GM12865 (cell line): ENCODE measurements around the gene MEIKIN.
A peak's percentile ranks its signal among the peaks of the same experiment; 100 is the strongest.

Source experiments
- DNase-seq: peaks from one replicate; pipeline ENCODE4 v3.0.0; 2010; ENCODE audit warnings: low read depth
- H3K4me3 ChIP-seq: 2 replicates; pipeline ENCODE4 v1.5.1; 2011; ENCODE audit warnings: mild to moderate bottlenecking, low read depth, low read length, control low read depth
- TF ChIP-seq, protein P1 (sequence below): IDR thresholded peaks from 2 replicates; pipeline ENCODE4 v1.5.1; 2011; ENCODE audit warnings: low read length, control low read depth, low read depth, inconsistent platforms; ENCODE audit not compliant: insufficient read depth; ENCODE audit errors: missing control alignments

Gene MEIKIN, protein sequence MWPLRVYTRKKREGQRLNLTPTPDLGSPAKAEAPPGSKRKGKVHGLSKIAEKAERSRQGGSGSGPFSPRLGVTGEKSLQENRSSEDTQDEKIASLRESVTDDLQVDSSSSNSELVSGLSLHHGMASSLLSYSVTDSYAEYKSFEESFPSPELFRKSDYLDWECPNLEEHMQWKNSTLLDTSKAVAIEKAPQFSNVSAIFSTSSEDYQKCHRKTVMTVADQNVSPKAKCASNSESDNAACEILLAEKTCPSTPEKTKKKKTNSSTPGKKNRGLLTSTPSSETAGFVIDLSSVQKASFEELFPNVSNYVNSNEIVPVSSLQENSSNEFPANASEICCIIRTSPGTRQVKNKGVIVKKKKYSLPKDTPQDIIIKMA

DNA sequence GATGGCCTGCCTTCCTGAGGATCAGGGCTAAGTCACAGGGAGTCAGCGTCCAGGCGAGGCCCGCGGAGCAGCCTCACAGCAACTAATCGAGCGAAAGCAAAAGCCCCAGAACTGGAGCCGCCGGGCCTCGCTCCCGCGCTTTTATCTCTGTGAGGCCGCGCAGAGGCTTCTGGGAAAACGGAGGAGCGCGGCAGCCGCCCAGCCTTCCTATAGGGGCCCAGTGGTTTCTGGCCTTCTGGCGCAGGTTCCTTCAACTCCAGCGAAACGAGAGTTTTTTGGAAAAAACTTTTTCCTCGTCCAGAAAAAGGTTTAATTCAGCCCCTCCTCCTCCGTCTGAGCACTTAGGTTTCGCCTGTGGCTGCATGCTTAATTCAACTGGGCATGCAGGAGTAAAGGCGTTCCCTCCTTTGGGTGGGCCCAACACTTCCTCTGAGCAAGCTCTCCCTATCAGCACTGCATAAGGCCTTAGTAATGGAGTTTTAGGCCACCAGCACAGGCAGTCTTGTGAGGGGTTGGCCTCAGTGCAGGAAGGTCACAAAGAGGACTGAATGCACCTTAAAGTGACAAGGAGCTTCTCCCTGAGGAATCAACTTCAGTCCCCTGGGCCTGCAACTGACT lies at the start of gene MEIKIN:
TSS of gene MEIKIN (minus strand) at position 113 of the 618 bp plus-strand sequence. CDS start 158 bp downstream, outside the sequence.
- DNase-seq, result no peak
- no peak within 1 kb of the TSS for H3K4me3 ChIP-seq
- TF ChIP-seq, protein P1, sequence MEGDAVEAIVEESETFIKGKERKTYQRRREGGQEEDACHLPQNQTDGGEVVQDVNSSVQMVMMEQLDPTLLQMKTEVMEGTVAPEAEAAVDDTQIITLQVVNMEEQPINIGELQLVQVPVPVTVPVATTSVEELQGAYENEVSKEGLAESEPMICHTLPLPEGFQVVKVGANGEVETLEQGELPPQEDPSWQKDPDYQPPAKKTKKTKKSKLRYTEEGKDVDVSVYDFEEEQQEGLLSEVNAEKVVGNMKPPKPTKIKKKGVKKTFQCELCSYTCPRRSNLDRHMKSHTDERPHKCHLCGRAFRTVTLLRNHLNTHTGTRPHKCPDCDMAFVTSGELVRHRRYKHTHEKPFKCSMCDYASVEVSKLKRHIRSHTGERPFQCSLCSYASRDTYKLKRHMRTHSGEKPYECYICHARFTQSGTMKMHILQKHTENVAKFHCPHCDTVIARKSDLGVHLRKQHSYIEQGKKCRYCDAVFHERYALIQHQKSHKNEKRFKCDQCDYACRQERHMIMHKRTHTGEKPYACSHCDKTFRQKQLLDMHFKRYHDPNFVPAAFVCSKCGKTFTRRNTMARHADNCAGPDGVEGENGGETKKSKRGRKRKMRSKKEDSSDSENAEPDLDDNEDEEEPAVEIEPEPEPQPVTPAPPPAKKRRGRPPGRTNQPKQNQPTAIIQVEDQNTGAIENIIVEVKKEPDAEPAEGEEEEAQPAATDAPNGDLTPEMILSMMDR, result no peak

DNA sequence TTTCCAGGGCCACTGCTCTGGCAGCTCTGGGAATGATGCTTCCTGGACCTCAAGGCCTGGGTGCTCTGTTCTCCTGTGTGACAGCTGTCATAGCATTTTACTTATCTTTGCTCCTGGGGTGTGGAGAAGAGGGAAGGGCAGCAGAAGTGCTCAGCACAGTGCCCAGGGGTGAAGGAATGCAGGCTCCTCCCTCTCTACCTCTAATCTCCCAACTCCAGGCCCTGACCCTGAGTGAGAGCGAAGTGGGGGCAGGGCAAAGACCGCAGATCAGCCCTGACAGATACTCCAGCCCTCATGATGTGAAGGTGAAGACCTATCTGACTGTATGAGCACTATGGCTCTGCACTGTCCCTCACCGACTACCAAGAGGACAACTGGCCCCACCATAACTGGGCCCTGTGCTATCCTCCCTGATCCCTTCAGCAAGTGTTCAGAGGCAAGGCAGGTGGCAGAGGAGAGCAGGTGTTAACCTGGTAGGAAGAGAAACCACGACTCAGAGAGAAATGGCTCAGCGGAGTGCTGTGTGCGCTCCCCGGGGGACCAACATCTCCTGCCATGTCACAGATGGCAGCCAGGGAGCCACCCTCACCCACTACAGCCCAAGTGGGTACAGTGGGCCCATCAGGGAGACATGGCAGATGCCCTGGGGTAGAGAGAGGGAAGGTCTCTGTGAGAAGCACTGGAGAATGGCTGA lies 49.2 kb upstream of the MEIKIN start:
- peak; percentile 23 for DNase-seq
- TF ChIP-seq, protein P1, result no peak
- no peak overlapping the region for H3K4me3 ChIP-seq

DNA sequence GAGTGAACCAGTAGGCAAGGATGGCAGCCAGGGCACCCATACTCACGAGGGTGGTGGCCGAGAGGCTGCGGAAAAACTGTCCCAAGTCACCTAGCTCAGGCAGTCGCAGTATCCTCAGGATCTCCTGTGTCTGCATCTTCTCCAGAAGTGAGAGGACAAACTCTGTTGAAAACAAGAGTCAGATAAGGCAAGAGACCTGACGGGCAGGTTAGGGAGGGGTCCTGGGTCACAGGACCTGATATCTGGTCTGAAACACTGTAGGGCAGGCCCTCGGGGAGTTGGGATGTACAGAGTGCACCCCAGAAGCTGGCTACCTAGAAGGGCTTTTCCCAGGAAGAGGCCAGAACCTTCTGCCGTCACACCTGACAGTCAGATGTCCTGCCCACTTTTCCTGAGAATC lies 48.6 kb upstream of the MEIKIN start:
- DNase-seq, result no peak
- TF ChIP-seq, protein P1, result no peak
- H3K4me3 ChIP-seq, result no peak overlapping the region

DNA sequence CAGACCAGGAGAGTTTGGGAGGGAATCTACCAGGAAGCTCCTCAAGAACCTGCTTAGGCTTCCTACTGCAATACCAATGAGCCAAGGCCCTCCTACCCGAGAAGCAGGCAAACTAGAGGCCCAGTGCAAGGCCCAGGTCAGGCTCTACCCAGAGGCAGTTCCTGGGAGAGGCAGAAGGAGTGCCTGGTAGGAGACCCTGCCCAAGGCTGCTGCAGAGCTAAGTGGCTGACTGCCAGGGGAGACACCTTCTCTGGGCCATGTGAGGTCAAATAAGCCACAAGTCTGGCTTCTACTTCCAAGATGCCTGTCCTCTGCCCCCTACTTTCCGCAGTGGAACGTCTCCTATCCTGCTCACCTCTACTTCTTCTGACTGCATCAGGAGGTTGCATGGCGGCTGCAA lies 48.2 kb upstream of the MEIKIN start:
- H3K4me3 ChIP-seq, result no peak overlapping the region
- TF ChIP-seq, protein P1, result no peak
- DNase-seq, result no peak

DNA sequence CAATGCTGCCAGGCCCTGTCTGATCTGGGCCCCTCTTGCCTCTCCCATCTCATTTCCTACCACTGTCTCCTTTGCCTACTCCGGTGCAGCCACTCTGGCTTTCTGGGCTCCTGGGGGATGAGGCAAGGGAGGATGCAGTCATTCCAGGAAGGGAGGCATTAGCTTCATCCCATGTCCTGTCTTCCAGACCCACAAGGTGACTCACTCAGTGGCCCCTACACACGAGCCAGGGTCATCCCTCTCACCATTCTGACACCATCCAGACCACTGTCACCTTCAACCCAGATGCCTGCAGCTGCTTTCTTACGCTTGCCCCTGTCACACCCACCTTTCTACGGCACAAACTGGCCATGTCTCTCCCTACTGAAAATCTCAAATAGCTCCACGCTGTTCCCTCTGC lies 46.9 kb upstream of the MEIKIN start:
- DNase-seq, result no peak
- TF ChIP-seq, protein P1, result no peak
- H3K4me3 ChIP-seq, result no peak overlapping the region

DNA sequence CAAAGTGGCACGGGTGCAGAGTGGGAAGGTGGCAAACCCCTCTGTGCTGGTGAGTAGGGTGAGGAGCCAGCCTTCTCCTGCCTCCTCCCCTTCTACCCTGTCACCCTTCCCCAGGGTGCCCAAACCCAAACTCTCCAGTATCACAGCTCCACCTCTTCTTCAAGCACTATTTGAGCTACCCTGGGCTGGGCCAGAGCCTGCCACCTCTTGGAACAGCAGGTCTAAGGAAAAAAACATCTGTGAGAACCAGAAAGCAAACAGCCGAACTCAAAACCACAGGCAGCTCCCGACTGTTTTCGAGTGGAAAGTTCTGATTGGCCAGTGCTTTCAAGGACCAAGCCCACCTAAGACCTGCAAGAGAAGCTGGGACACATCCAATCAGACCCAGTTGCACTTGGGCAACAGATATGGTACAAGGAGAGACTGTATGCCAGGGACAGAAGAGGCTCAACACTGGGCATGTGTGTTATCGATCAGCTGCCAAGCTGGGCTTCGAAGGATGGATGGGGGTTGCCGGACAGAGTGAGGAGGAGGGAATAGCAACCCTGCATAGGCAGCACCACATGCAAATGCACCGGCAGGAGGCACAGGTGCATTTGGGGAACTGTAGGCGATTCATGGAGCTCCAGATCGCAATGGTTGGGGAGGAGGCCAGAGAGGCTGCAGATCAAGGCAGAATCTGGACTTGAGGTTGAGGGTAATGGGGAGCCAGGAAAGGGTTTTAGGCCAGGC lies 46.3 kb upstream of the MEIKIN start:
- TF ChIP-seq, protein P1, result no peak
- H3K4me3 ChIP-seq, result no peak overlapping the region
- no peak for DNase-seq
